ENCODE results near the gene TWF2.

TWF2 gene

GRCh38 chr3:52257911-52258310 lies 19.0 kb upstream of the TWF2 start:
- no peak for DNase-seq (ENCODE audit: low read depth in 2 of 2)

GRCh38 chr3:52256622-52257021 lies 17.7 kb upstream of the TWF2 start:
- no peak for DNase-seq (ENCODE audit: low read depth in 2 of 2)

- no peak for DNase-seq (ENCODE audit: low read depth in 2 of 2)
Measured at GRCh38 chr3:52256159-52256558, 17.2 kb upstream of the TWF2 start.

GRCh38 chr3:52254608-52255007 lies 15.7 kb upstream of the TWF2 start:
- DNase-seq (ENCODE audit: low read depth in 2 of 2) = no peak

- DNase-seq (ENCODE audit: low read depth in 2 of 2) = peak; percentile 82 to 83
Measured at GRCh38 chr3:52253314-52254304, 14.7 kb upstream of the TWF2 start.

GRCh38 chr3:52250122-52250521 lies 11.2 kb upstream of the TWF2 start:
- DNase-seq (ENCODE audit: low read depth in 2 of 2) = no peak

- no peak for DNase-seq (ENCODE audit: low read depth in 2 of 2)
Measured at GRCh38 chr3:52249683-52250082, 10.7 kb upstream of the TWF2 start.

GRCh38 chr3:52248816-52249547 lies 10.0 kb upstream of the TWF2 start:
- DNase-seq (ENCODE audit: low read depth in 2 of 2) = no peak

GRCh38 chr3:52248165-52248541 lies 9.2 kb upstream of the TWF2 start:
- no peak for DNase-seq (ENCODE audit: low read depth in 2 of 2)

GRCh38 chr3:52247409-52248164 lies 8.6 kb upstream of the TWF2 start:
- DNase-seq (ENCODE audit: low read depth in 2 of 2) = no peak

- no peak for DNase-seq (ENCODE audit: low read depth in 2 of 2)
Measured at GRCh38 chr3:52246728-52247408, 7.9 kb upstream of the TWF2 start.

GRCh38 chr3:52246264-52246620 lies 7.3 kb upstream of the TWF2 start:
- DNase-seq (ENCODE audit: low read depth in 2 of 2) = no peak

- no peak for DNase-seq (ENCODE audit: low read depth in 2 of 2)
Measured at GRCh38 chr3:52245322-52246263, 6.6 kb upstream of the TWF2 start, which contains the start of gene PPM1M. Gene PPM1M, plus strand, starts transcription at chr3:52245759. Its CDS starts 66 bp downstream, at chr3:52245825.

- DNase-seq (ENCODE audit: low read depth in 2 of 2) = peak in 1 of 2 donors; percentile 47
Measured at GRCh38 chr3:52243791-52244628, 5.1 kb upstream of the TWF2 start.

- no peak for DNase-seq (ENCODE audit: low read depth in 2 of 2)
Measured at GRCh38 chr3:52242039-52242438, 3.1 kb upstream of the TWF2 start.

- no peak for DNase-seq (ENCODE audit: low read depth in 2 of 2)
Measured at GRCh38 chr3:52240886-52241370, 2.0 kb upstream of the TWF2 start.

- DNase-seq (ENCODE audit: low read depth in 2 of 2) = peak; percentile 58 to 65
Measured at GRCh38 chr3:52240059-52240885, 1.3 kb upstream of the TWF2 start.

- no peak for DNase-seq (ENCODE audit: low read depth in 2 of 2)
Measured at GRCh38 chr3:52238193-52238760, 681 bp downstream of the TWF2 start.

Data from stimulated activated CD4-positive, alpha-beta T cell treated with anti-CD3 and anti-CD28 coated beads, Interleukin-15, amount 100 ng/mL, for 48 hours (primary cell).